HG02973 (cell line): Measurements from ENCODE around the gene ROGDI.

Source experiments
- ATAC-seq: cut with Tn5 transposase; IDR thresholded peaks from one replicate; pipeline ENCODE4 v1.9.1; 2021; ENCODE audit warnings: moderate library complexity; ENCODE audit not compliant: unreplicated experiment

Gene ROGDI, protein sequence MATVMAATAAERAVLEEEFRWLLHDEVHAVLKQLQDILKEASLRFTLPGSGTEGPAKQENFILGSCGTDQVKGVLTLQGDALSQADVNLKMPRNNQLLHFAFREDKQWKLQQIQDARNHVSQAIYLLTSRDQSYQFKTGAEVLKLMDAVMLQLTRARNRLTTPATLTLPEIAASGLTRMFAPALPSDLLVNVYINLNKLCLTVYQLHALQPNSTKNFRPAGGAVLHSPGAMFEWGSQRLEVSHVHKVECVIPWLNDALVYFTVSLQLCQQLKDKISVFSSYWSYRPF

DNA sequence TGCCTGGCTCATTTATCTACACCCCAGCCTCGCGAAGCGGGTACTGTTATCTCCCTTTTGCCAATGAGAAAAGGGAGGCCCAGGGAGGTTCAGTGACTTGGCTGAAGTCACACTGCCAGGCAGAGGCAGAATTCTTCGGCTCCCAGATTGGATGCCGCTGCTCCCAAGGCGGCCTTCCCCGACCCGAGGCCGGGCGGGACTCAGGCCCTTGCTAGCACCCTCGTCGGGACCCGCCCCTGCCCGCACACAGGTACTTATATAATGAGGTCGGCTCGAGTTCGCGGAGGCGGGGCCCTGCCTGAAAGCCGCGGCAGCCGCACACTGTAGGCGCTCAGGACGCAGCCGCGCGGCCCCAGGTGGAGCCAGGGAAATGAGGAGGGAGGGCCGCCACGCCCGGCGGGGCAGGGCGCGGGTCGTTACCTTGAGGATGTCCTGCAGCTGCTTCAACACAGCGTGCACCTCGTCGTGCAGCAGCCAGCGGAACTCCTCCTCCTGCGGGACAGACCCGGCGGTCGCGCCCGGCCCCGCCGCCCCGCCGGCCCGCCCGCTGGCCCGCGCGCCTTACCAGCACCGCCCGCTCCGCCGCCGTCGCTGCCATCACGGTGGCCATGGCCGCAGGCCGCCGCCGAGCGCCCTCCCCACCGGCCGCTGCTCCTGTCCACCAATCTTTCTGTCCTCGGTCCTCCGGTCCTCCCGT lies at the start of gene ROGDI:
ROGDI (minus strand) TSS at position 672 of the 697 bp plus-strand sequence; CDS start at position 610, 62 bp downstream.
- ATAC-seq = peak; percentile 38

DNA sequence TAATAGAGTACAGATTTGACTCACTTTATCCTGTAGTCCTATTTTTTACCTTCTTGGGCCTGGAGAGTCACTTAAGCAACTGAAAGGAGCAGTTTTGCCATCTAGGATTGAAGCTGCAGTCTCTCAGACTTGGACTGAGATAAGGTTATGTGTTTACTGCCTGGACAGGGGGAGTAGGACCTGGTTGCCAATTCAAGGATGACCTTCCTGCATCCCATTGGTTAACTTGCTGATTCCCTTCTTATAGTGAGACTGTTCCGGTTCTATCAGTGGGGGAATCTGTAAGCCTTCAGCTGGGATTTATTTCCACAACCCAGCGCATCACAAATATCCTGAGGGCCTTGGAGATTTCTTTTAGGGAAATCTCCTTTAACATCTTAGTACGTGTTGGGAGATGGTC lies 47.8 kb upstream of the ROGDI start:
- no peak for ATAC-seq

DNA sequence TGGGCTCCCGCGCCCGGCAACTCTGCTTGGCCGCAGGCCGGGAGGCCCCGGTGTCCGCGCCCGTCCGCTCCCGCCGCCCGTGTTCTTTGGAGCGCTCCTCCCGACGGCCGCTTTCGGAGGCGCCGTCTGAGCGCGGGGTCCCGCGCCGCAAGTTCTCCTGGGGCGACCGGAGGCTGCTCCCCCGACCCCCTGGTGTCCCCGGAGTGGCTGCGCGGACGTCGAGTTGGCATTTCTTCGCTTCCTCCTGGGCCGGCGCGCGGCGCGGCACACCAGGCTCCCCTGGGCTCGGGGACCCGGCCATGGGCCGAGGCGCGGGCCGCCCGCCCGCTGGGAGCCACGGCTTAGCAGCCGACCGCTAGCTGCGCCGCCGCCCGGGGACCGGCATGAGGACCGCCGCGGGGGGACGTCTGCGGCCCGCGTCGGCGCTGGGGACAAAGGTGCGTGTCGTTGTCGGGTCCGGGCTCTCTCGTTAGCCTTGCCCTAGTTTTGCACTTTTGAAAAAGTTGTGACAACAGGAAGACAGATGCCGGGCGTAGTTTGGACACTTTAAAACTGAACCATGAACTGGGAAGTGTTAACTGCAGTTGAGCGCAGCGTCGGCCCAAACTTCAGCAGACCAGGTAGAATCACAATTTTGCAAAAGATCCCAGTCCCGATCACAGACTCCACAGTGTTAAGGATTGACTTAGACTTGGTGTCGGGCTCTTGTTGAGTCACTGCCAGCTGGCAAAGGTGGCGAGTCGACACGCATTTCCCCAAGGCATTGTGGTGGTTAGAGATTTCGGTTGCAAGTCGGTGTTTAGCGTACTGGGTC lies 45.5 kb upstream of the ROGDI start:
- ATAC-seq = peak; percentile 17

DNA sequence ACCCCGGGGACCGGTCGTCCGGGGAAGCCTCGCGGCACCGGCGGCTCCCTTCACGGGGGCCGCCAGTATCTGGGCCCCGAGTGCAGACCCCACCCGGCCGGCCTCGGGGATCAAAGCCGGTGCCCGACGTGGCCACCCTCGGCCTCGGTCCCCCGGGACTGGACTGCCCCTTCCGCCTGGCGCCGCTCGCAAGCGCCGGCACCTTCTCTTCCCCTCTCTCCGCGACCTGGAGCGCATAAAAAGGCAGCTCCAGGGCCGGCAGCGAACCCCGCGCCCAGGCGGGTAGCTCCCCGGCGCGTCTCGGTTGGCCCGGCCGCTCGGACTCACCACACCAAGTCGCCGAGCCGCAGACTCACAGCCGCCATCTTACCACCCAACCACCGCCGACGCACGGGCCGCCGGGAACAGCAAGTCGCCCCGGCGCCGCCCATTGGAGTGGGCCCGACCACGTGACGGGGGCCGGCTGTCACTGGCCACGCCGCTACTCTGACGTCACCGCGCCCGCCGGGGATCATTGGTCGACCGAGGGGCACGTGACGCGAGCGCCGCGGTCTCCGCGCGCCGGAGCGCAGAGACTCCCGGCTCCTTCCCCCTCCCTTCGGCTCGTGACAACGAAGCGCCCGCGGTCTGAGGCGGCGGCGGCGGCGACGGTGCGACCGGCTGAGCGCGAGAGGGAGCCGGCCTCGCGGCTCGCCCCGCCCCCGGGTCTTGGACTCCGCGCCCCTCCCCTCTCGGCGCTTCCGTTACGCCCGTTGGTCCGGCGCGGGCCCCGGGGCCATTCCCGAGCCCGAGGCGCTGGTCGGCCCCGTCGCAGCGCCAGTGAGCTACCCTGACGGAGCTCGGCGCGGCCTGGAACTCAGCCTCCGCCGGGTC lies 44.7 kb upstream of the ROGDI start, which contains the start of the genes GLYR1 and UBN1:
GLYR1 (minus strand) TSS at position 388 of the 873 bp plus-strand sequence; CDS start at position 365, 23 bp downstream.
UBN1 (plus strand) TSS at position 581 of the 873 bp plus-strand sequence. CDS start 5,437 bp downstream, outside the sequence.
- ATAC-seq = peak; percentile 74

DNA sequence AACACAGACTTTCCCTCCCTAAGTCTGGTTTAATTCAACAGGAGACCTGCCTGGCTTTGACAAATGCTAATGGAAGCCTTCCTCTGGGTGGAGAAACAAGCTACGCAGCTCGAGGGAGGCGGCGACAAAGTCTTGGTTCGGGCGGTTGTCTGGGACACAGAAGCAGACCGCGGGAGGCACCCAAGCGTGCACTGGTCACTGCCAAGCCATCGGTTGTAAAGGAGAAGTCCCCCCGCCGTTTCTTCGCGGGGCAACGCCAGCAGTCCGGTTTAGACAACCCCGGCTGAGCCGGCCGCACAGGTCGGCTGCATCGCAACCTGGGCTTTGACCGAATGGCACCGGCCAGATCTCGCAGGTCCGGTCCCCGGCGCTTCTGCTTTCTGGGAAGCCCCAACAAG lies 44.1 kb upstream of the ROGDI start:
- ATAC-seq = peak; percentile 11

DNA sequence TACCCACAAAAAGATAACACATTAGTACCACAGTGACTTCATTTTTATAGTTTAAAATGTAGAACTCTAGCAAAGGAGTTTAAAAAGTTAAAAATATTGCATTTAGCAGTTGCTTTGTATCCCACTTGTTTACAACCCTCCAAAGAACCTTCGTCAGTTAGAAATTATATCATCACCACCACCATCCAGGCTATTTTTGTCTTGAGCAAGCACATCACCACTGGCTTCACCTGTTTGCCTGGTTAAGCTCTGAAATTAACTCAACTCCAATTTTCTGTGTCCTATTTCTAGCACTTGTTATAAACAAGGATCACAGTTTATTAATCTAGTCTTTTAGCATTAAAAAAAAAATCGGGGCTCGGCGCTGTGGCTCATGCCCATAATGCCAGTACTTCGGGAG lies 38.6 kb upstream of the ROGDI start:
- no peak for ATAC-seq

DNA sequence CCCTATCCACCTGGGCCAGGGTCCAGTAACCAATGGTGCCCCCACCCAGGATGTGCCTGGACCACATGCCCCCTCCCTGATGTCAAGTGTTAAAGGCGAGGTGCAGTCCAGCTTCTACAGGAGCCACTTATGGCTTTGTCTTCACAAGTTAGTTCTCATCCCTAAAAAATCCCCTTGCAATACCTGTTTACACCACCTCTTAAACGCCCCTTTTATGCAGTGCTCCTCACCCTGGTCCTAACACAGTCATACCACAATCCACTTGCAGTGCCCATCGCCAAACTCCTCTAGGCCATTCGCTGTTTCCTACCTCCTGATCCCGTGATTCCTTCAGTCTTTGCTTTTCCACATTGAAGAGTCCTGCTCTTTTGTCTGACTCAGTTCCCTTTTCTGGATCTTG lies 37.5 kb upstream of the ROGDI start:
- ATAC-seq = no peak

DNA sequence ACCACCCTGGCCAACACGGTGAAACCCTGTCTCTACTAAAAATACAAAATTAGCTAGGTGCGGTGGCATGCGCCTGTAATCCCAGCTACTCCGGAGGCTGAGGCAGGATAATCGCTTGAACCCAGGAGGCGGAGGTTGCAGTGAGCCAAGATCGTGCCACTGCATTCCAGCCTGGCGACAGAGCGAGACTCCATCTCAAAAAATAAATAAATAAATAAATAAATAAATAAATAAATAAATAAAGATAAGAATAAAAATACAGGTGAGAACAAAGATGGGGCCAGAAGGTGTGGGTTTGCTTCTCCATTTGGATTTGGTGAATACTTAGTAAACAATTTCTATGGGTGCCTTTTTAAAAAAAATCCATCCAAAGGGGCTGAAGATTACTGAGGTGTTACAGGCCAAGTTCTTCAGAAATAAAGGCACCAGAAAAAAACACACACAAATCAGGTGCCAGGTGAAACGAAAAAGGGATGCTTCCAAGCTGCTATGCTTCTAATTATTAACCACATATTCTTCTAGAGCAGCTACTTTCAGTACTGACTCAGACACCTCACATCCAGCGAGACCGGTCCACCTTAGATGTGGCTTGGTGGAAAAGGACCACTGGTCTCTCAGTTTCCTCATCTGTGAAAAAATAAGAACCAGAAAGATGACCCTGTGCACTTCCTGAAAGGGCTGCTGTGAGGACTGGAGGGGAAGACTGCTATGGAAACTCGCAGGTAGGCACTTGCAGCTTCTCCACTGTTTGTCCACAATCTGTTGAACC lies 35.5 kb upstream of the ROGDI start:
- no peak for ATAC-seq

DNA sequence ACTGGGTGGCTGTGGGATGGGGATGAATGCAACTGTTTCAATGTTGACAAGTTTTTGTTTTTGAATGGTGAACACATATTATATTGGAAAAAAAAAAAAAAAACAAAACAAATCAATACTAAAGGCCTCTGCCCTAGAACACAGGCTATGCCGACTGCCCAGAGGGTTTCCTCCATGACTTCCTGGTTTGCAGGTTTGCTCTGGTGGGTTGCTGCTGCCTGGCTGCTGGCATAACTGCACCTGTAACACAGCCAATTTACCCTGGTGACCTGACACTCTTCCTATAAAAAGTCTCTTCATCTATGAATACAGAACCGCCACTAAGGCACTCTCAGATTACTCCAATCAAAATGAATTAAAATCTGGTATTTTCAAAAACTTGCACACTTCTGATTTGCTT lies 34.3 kb upstream of the ROGDI start:
- ATAC-seq = no peak

DNA sequence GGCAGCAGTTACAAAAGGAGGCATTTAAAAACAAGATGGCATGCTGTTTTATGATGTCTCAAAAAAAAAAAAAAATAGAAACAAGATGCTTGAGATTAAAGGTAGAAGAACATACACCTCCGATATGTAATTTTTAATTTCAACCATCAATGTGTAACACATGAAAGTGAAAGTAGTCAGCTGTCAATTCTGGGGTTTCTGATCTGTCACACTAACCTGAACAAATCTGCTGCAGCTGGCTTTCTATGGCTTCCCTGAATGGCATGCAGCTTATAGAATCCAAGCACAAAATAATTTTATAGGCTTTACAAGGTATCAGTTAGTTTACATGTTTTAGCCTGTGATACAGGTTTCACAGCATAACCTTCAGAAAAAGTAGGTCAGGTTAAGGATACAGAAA lies 31.2 kb upstream of the ROGDI start:
- no peak for ATAC-seq

DNA sequence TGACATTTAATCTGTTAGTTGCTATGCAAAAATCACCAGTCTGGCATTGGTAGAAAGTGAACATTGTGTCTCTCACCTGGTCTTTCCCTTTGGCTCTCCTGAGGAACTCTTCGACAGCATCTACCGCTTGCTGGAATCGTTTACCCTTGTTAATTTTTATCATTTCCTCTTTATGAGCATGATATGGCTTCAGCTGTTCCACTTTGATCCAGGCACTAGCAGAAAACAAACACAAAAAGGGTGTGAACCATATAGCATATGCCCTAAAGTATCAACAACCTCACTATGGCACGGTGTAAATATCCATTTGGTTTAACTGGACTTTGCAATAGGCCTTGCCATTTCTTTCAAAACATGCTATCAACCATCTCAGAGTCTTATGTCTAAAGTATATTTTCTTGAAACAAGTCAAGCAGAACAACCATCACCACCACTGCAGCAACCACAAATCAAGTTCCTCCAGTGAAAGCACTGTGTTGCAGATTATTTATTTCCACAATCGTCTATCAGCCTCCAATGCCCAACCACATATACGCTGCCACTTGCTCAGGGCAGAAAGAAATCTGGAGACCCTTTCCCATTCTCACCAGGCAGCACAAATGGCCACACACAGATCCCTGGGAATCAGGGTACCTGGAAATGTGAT lies 30.4 kb upstream of the ROGDI start:
- ATAC-seq = no peak

DNA sequence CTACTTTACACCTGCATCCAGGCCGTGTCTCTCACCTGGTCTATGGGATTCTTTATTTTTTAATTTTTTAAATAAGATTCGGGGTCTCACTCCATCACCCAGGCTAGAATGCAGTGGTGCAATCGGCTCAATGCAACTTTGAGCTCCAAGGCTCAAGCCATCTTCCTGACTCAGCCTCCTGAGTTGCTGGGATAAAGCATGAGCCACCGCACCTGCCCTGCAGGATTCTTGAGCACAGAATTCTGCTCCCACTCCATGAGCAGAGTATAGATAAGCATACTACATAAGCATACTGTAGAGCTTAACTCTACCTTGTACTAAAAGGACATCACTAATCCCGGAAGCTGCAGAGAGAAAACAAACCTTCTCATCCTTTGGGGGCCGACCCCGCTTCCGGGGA lies 29.2 kb upstream of the ROGDI start:
- no peak for ATAC-seq

DNA sequence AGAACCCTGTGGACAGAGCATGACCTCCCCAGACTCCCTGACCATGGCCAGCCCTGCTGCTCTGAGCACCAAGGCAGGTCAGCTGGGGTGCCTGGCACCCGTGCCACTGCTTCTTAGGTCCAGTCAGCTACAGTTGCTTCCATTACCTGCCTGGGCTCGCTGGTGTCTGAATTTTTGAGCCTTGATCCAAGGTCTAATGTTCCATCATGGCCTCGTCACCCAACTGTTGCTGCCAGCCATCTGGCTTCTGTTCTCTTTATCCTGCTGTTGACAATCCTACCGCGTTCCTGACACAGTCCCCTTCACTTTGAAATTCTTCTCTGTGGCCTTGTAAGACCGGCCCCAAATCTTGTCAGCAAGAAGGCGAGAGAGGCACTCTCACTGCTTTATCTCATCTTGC lies 28.0 kb upstream of the ROGDI start:
- no peak for ATAC-seq

DNA sequence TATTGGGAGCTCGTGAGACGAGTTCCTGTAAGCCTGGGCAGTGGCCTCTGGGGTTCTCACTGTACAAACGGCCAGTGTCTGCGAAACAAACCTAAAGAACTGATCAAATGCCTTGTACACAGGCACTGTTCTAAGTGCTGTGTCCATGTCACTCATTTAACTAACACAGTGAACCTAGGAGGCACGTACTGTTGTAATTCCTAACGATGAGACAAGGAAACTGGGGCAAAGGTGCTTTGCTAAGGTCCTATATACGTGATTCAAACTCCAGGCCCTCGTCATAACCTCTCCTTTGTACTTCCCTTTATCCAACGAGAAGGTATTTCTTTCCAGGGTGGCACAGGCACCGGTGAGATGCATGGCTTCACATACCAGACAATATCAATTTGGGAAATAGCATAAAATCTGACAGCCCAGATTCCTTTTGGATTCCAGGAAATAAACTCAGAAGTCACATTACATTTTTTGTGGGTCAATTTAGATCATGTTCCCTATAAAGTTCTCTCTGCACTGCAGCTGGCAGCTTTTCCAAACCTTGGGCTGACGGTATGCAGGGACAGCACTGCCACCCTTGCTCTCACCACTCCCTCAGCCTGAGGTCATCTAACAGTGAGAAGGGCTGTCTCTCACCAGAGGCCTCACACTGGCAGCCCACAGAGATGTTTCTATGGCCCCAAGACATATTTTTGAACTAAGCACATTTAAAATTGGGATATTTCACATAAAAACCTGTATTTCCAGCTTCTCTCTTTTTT lies 26.3 kb upstream of the ROGDI start:
- ATAC-seq = no peak

DNA sequence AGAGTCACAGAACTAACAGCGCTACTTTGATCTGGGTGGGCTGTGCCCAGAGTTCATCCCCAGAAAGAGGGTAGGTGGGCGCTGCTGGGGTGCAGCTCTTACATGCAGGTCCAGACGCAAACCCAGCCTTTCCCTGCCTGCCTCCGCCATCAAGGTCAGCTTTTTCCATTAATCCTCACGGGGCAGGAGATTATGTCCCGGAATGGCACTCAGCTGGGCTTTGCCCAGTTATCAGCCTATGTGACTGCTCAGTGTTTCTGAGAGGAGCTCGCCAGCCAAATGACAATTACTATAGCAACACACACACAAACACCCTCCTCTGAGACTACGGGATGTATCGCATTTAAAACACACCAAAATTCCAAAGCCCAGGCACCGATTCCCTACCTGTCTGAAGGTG lies 24.5 kb upstream of the ROGDI start:
- no peak for ATAC-seq

DNA sequence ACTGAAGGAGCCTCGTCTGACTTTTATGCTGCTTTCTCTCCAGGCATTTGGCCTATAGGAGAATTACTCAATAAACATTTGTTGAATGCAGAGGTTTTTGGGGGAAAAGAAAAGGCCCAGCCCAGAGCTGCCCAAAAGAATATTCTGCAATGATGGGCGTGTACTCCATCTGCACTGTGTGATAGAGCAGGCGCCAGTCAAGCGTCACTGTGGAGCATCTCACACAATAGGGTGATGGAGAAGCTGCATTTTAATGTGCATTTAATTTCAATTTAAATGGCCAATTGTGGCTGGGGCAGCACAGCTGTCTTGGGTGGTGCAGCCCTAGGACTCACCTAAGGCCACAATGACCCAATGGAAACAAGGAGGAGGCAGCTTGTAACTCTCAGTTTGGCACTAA lies 24.1 kb upstream of the ROGDI start:
- no peak for ATAC-seq

DNA sequence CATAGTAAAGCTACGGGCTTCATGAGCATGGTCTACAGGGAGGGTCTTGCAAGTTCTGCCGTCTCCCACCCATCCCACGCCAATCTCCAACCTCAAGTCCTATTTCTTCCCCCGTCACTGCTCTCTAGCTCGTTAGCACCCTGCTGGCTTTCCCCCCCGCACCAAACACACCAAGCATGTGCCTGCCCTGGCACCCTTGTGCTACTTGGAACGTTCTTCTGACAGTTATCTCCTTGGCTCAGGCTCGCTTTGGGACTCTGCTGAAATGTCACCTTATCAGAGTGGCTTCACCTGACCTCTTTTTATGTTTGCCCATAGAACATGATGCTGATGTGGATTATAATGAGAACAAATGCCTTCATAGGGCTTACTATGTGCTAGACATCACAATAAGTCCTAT lies 22.8 kb upstream of the ROGDI start:
- no peak for ATAC-seq

DNA sequence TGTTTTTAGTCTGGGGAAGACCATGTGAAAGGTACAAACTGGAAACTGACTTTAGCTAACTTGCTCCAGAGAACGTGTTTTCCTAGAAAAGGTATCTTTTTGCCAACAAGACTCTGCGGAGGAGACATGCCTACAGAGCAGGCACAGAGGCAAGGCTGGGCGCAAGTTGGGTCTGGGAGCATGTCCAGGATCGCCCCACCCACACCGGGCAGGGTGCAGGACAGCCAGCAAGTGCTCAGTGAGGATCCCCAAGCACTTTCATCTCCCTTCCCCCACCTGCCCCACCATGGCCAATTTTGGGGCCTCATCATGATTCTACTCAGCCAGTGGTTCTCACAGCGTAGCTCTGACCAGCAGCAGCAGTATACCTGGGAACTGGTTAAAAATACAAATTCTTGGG lies 18.2 kb upstream of the ROGDI start:
- no peak for ATAC-seq
